ENCODE measurements around the gene ZNF141. TPM values are rescaled to one million over a fixed set of nuclear protein-coding genes. Genes with fewer than 3 reads are reported as not detected.
A peak's percentile ranks its signal among the peaks of the same experiment; 100 is the strongest.
"Not testable (repeated sequence)": the region's sequence is repeated elsewhere in the genome, so short reads cannot be mapped to it uniquely, and the experiment has no call there.

The ZNF141 gene
- total RNA-seq: 10 to 100 TPM in 2 of 4 donors, 1 to 10 TPM in 2; 8.6 to 15.0 (median 10.1) TPM

DNA sequence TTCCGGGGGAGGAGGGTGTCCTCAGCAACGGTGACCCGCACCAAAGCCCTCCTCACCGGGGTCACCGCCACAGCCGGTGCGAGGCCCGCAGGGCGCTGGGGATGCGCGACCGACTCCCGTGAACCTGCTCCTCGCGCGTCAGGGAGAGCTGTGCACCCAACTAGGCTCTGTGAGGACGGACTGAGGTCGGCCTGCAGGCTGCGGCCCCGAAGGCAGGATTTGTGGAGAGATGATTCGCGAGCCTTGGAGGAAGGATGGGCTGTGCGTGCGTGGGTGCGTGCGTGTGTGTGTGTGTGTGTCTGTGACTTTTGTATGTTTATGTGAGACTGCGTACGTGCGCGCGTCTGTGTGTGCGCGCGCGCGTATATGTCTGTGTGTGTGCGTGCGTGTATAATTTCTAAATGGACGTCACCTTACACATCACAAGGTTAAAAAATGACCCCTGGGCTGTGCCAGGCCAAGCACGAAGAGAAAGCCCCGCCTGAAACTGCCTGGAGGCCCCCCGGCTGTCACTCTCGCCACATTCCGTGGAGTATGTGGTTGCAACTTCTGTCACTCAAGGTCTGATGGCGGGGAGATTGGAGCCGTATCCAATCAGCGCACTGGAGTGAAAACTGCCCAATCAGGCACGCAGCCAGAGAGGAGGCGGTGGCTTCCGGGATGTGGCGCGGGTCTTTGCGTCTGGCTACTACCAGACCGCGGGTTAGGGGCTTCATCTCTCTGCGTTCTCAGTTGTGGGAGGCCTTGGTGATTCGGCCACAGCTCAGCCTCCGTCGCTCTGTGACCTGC lies at the start of gene ZNF141:
Gene ZNF141 (plus strand): TSS at position 672 of the 789 bp plus-strand sequence. CDS start 170 bp downstream, outside the sequence.
- Histone ChIP-seq H3K4me3 (peak within 1 kb of the TSS; percentile 88 to 96 (median 92)), H3K4me1 (peaks cover 21 to 39% (median 26%) of the 10 kb centered on the region in 4 donors), H3K36me3 (no peaks in the 10 kb centered on the region), H3K27ac (replicated peaks in 1 of 4) (peak within 1 kb of the TSS; percentile 90 to 98 (median 96)), H3K9me3 (peaks cover 0 to 4% (median 0%) of the 10 kb centered on the region in 4 donors), H3K27me3 (no peaks in the 10 kb centered on the region)
- WGBS: 1% methylated on average over 20 of the region's 59 CpGs
- TF ChIP-seq POLR2AphosphoS5 (IDR thresholded peaks at IDR 0.05) (peak; percentile 93 to 97), POLR2A (IDR thresholded peaks at IDR 0.05; ENCODE audit: low read depth) (peak; percentile 69), EP300 (IDR thresholded peaks at IDR 0.05) (peak; percentile 47)
- TF ChIP-seq, protein P1, sequence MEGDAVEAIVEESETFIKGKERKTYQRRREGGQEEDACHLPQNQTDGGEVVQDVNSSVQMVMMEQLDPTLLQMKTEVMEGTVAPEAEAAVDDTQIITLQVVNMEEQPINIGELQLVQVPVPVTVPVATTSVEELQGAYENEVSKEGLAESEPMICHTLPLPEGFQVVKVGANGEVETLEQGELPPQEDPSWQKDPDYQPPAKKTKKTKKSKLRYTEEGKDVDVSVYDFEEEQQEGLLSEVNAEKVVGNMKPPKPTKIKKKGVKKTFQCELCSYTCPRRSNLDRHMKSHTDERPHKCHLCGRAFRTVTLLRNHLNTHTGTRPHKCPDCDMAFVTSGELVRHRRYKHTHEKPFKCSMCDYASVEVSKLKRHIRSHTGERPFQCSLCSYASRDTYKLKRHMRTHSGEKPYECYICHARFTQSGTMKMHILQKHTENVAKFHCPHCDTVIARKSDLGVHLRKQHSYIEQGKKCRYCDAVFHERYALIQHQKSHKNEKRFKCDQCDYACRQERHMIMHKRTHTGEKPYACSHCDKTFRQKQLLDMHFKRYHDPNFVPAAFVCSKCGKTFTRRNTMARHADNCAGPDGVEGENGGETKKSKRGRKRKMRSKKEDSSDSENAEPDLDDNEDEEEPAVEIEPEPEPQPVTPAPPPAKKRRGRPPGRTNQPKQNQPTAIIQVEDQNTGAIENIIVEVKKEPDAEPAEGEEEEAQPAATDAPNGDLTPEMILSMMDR (IDR thresholded peaks at IDR 0.05): no peak
- DNase-seq (ENCODE audit: extremely low spot score): peak; percentile 99
- intact Hi-C loops (cut with DNase I): loop anchor here (5.0 kb wide), 1 partner anchor 95 kb away; no protein-coding TSS in a partner anchor

DNA sequence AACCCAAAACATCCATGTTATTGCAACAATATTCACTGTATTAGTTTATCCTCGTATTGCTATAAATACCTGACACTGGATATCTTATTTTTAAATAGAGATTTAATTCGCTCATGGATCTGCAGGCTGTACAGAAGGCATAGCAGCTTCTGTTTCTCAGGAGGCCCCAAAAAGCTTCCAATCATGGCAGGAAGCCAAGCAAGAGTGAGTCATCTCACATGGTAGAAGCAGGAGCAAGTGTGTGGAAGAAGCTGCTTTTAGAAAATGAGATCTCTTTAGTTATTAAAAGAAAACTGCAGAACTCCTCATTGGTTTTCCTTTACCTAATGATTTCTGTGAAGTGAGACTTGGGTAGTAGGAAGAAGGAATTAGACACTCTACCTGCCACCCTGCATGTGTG lies 48.7 kb upstream of the ZNF141 start:
- Histone ChIP-seq H3K27ac (replicated peaks in 1 of 4) (no peak overlapping the region), H3K4me1 (no peaks in the 10 kb centered on the region), H3K4me3 (no peak overlapping the region), H3K27me3 (no peaks in the 10 kb centered on the region), H3K9me3 (peaks cover 0 to 42% (median 26%) of the 10 kb centered on the region in 4 donors), H3K36me3 (no peaks in the 10 kb centered on the region)
- no peak for DNase-seq (ENCODE audit: extremely low spot score)
- WGBS: 97% methylated on average over 2 of the region's 2 CpGs
- intact Hi-C loops (cut with DNase I): no loop called here
- TF ChIP-seq POLR2A (IDR thresholded peaks at IDR 0.05; ENCODE audit: low read depth) (no peak), POLR2AphosphoS5 (IDR thresholded peaks at IDR 0.05) (no peak), EP300 (IDR thresholded peaks at IDR 0.05) (no peak)
- TF ChIP-seq, protein P1 (IDR thresholded peaks at IDR 0.05): no peak

DNA sequence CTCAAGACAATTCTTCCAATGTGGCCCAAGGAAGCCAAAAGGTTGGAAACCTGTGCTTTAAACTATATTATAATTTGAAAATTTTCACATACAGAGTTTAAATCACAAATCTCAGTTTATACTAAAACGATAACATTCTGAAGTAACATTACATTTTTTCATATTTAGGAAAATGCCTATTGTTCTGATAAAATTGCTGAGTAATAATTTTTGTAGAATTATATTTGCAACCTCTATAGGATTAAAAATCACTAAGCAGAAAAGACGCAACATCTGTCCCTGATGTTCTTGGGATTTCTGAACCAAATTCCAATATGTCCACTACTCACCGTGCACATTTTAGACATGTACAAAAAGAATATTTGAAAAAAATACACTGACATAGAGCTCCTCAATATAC lies 42.9 kb upstream of the ZNF141 start:
- intact Hi-C loops (cut with DNase I): no loop called here
- no peaks in the 10 kb centered on the region for H3K4me1 ChIP-seq
- no peak for DNase-seq (ENCODE audit: extremely low spot score)
- peaks cover 0 to 5% (median 2%) of the 10 kb centered on the region in 4 donors for H3K9me3 ChIP-seq
- no peaks in the 10 kb centered on the region for H3K36me3 ChIP-seq
- TF ChIP-seq EP300 (IDR thresholded peaks at IDR 0.05): no peak
- no peak for TF ChIP-seq POLR2AphosphoS5 (IDR thresholded peaks at IDR 0.05)
- no peak for TF ChIP-seq POLR2A (IDR thresholded peaks at IDR 0.05; ENCODE audit: low read depth)
- TF ChIP-seq, protein P1 (IDR thresholded peaks at IDR 0.05): no peak
- H3K27me3 ChIP-seq: no peaks in the 10 kb centered on the region
- H3K27ac ChIP-seq (replicated peaks in 1 of 4): no peak overlapping the region
- H3K4me3 ChIP-seq: no peak overlapping the region
- 90% methylated on average over 3 of the region's 3 CpGs for WGBS

DNA sequence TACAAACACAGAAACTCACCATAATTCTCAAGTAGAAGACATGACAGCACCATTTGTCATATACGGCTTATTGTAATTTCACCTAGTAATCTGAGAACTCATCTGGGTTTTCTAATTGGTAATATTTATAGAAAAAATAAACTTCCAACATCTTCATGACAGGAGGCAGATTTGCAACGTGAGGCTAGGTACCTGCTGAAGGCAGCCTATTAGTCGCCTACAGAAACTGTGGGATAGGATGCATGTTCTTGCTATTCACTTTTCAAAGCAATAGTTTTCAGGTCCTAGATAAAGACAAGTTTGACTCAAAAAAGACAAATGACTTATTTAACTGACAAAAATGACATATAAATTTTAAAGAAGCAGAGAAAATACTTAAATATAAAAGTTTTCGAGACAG lies 35.2 kb upstream of the ZNF141 start:
- Histone ChIP-seq H3K4me1 (peaks cover 0 to 15% (median 11%) of the 10 kb centered on the region in 4 donors), H3K4me3 (no peak overlapping the region), H3K36me3 (no peaks in the 10 kb centered on the region), H3K27ac (replicated peaks in 1 of 4) (no peak overlapping the region), H3K9me3 (peaks cover 0 to 5% (median 0%) of the 10 kb centered on the region in 4 donors), H3K27me3 (peaks cover 0 to 13% (median 3%) of the 10 kb centered on the region in 4 donors)
- TF ChIP-seq, protein P1 (IDR thresholded peaks at IDR 0.05): no peak
- TF ChIP-seq POLR2AphosphoS5 (IDR thresholded peaks at IDR 0.05) (no peak), POLR2A (IDR thresholded peaks at IDR 0.05; ENCODE audit: low read depth) (no peak), EP300 (IDR thresholded peaks at IDR 0.05) (no peak)
- 94% methylated on average over 4 of the region's 4 CpGs for WGBS
- DNase-seq (ENCODE audit: extremely low spot score): no peak
- intact Hi-C loops (cut with DNase I): no loop called here

DNA sequence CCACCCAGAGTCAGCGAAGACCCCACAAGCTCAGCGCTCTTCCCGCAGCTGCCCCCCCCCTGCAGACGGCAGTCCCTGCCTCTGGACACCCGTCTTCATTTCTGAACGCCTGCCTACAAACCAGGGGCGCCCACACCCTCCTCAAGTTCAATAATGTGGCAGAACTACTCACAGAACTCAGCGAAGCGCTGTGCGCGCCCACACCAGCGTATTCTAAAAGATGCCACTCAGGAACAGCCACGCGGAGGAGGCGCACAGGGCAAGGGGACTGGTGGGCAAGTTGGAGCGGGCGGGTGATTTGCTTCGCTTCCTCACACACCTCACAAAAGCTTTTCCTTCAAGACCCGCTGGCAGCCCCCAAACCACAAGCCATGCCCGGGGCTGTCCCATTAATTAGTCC lies 33.1 kb upstream of the ZNF141 start:
- Histone ChIP-seq H3K27me3 (peaks cover 0 to 13% (median 3%) of the 10 kb centered on the region in 4 donors), H3K27ac (replicated peaks in 1 of 4) (peak overlapping the region in 1 of 4 donors; percentile 64), H3K4me3 (peak overlapping the region; percentile 53 to 60 (median 56)), H3K4me1 (peaks cover 0 to 15% (median 11%) of the 10 kb centered on the region in 4 donors)
- intact Hi-C loops (cut with DNase I); DNase-seq (ENCODE audit: extremely low spot score); H3K9me3 ChIP-seq; H3K36me3 ChIP-seq: not testable (repeated sequence)
- no CpG with 5 or more reads among the region's 20 CpGs for WGBS
